Measurements from ENCODE around the gene MYO1E.
"Not testable (repeated sequence)": the region's sequence is repeated elsewhere in the genome, so short reads cannot be mapped to it uniquely, and the experiment has no call there.

Gene MYO1E

GRCh38 chr15:59396211-59396610 lies 23.5 kb upstream of the MYO1E start:
- no peak overlapping the region for H3K9ac ChIP-seq (ENCODE audit: insufficient read length)
- H3K27ac ChIP-seq, result no peak overlapping the region
- H3K9me3 ChIP-seq (ENCODE audit: low read depth, low read length), result no peaks in the 10 kb centered on the region
- TF ChIP-seq FOXP2 (optimal IDR thresholded peaks at IDR 0.05; ENCODE audit: control extremely low read depth, extremely low read length, insufficient read depth) (no peak), POLR2AphosphoS5 (IDR thresholded peaks at IDR 0.05; ENCODE audit: borderline replicate concordance, low read depth, low read length) (no peak)
- DNase-seq (ENCODE audit: low read depth, low spot score), result no peak
- no peak overlapping the region for H3K4me3 ChIP-seq
- H3K36me3 ChIP-seq (ENCODE audit: insufficient read depth, low read length), result no peaks in the 10 kb centered on the region

DNA sequence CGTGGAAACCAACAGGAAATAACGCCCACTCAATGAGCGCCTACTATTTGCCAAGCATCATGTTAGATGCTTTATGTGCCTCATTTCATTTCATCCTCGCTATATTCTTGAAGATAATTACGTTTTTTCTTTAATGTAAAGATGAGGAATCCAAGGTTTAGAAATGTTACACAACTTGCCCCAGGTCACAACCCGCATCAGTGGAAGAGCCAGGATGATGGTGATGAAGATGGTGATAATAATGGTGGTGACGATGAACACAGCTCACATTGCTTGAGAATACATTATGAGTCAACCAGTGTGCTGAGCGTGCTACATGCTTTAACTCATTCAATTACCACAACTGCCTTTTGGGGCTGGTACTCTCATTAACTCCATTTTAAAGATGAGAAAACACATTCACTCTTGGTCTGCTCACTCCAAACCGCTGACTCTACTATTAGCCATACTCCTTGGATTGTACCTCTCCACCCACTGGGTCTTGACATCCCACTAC lies 21.5 kb upstream of the MYO1E start:
- no peak overlapping the region for H3K27ac ChIP-seq
- H3K9me3 ChIP-seq (ENCODE audit: low read depth, low read length), result no peaks in the 10 kb centered on the region
- TF ChIP-seq FOXP2 (optimal IDR thresholded peaks at IDR 0.05; ENCODE audit: control extremely low read depth, extremely low read length, insufficient read depth) (no peak), EZH2 (IDR thresholded peaks at IDR 0.05) (no peak), POLR2AphosphoS5 (IDR thresholded peaks at IDR 0.05; ENCODE audit: borderline replicate concordance, low read depth, low read length) (no peak)
- H3K36me3 ChIP-seq (ENCODE audit: insufficient read depth, low read length), result no peaks in the 10 kb centered on the region
- no peak for DNase-seq (ENCODE audit: low read depth, low spot score)
- H3K4me3 ChIP-seq, result no peak overlapping the region
- H3K9ac ChIP-seq (ENCODE audit: insufficient read length), result no peak overlapping the region

GRCh38 chr15:59392299-59392698 lies 19.6 kb upstream of the MYO1E start:
- Histone ChIP-seq H3K36me3 (ENCODE audit: insufficient read depth, low read length) (no peaks in the 10 kb centered on the region), H3K4me3 (no peak overlapping the region), H3K27ac (no peak overlapping the region), H3K9ac (ENCODE audit: insufficient read length) (no peak overlapping the region), H3K9me3 (ENCODE audit: low read depth, low read length) (no peaks in the 10 kb centered on the region)
- no peak for TF ChIP-seq FOXP2 (optimal IDR thresholded peaks at IDR 0.05; ENCODE audit: control extremely low read depth, extremely low read length, insufficient read depth)
- TF ChIP-seq POLR2AphosphoS5 (IDR thresholded peaks at IDR 0.05; ENCODE audit: borderline replicate concordance, low read depth, low read length), result no peak
- no peak for TF ChIP-seq EZH2 (IDR thresholded peaks at IDR 0.05)
- no peak for DNase-seq (ENCODE audit: low read depth, low spot score)

GRCh38 chr15:59388670-59389069 lies 16.0 kb upstream of the MYO1E start:
- DNase-seq (ENCODE audit: low read depth, low spot score), result no peak
- Histone ChIP-seq H3K4me3 (no peak overlapping the region), H3K9ac (ENCODE audit: insufficient read length) (no peak overlapping the region), H3K27ac (no peak overlapping the region), H3K9me3 (ENCODE audit: low read depth, low read length) (no peaks in the 10 kb centered on the region), H3K36me3 (ENCODE audit: insufficient read depth, low read length) (no peaks in the 10 kb centered on the region)
- TF ChIP-seq EZH2 (IDR thresholded peaks at IDR 0.05) (no peak), POLR2AphosphoS5 (IDR thresholded peaks at IDR 0.05; ENCODE audit: borderline replicate concordance, low read depth, low read length) (no peak), FOXP2 (optimal IDR thresholded peaks at IDR 0.05; ENCODE audit: control extremely low read depth, extremely low read length, insufficient read depth) (no peak)

GRCh38 chr15:59387196-59387878 lies 14.7 kb upstream of the MYO1E start:
- not testable (repeated sequence) for DNase-seq (ENCODE audit: low read depth, low spot score); H3K9me3 ChIP-seq (ENCODE audit: low read depth, low read length); H3K36me3 ChIP-seq (ENCODE audit: insufficient read depth, low read length); H3K9ac ChIP-seq (ENCODE audit: insufficient read length); H3K27ac ChIP-seq; H3K4me3 ChIP-seq

GRCh38 chr15:59385171-59385570 lies 12.5 kb upstream of the MYO1E start:
- no peak overlapping the region for H3K27ac ChIP-seq
- TF ChIP-seq EZH2 (IDR thresholded peaks at IDR 0.05), result no peak
- no peak for TF ChIP-seq POLR2AphosphoS5 (IDR thresholded peaks at IDR 0.05; ENCODE audit: borderline replicate concordance, low read depth, low read length)
- no peak for TF ChIP-seq FOXP2 (optimal IDR thresholded peaks at IDR 0.05; ENCODE audit: control extremely low read depth, extremely low read length, insufficient read depth)
- H3K9me3 ChIP-seq (ENCODE audit: low read depth, low read length), result no peaks in the 10 kb centered on the region
- H3K36me3 ChIP-seq (ENCODE audit: insufficient read depth, low read length), result no peaks in the 10 kb centered on the region
- H3K4me3 ChIP-seq, result no peak overlapping the region
- no peak overlapping the region for H3K9ac ChIP-seq (ENCODE audit: insufficient read length)
- DNase-seq (ENCODE audit: low read depth, low spot score), result no peak

- no peak overlapping the region for H3K4me3 ChIP-seq
- H3K9me3 ChIP-seq (ENCODE audit: low read depth, low read length), result no peaks in the 10 kb centered on the region
- no peak for DNase-seq (ENCODE audit: low read depth, low spot score)
- no peaks in the 10 kb centered on the region for H3K36me3 ChIP-seq (ENCODE audit: insufficient read depth, low read length)
- H3K9ac ChIP-seq (ENCODE audit: insufficient read length), result no peak overlapping the region
- TF ChIP-seq POLR2AphosphoS5 (IDR thresholded peaks at IDR 0.05; ENCODE audit: borderline replicate concordance, low read depth, low read length) (no peak), FOXP2 (optimal IDR thresholded peaks at IDR 0.05; ENCODE audit: control extremely low read depth, extremely low read length, insufficient read depth) (no peak), EZH2 (IDR thresholded peaks at IDR 0.05) (no peak)
- no peak overlapping the region for H3K27ac ChIP-seq
Observed at GRCh38 chr15:59384507-59384906, 11.8 kb upstream of the MYO1E start.

DNA sequence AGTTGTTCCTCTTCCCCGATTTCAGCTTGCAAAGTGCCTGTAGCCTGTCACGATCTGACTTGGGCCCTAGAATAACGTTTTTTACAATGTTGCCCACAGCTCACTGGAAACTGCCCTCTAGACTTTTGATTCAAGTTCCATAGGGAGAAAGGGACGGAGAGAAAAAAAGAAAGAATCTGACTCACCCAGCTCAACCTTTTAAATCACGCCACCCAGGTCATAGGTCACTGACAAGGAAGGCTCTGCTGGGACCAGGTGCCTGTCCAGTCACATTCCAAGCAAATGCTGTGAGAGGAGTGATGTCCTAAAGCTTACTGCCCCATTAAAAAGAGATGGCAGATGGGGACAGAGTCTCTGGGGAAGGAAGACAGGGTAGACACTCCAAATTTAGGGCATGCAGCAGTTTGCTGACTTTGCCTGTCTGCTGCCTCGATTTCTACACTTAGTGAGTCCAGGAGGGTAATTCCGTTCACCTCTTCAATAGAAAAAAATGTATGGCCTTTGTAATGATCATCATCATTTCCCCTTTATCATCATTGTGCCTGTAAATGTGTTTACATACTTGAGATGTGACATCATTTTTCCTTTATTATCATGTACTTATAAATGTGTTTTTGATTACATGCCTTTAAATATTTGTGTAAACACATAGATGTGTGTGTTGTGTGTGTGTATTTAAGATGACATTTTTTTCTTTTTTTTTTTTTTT lies 8.4 kb upstream of the MYO1E start:
- Histone ChIP-seq H3K27ac (no peak overlapping the region), H3K9me3 (ENCODE audit: low read depth, low read length) (no peaks in the 10 kb centered on the region), H3K9ac (ENCODE audit: insufficient read length) (no peak overlapping the region), H3K36me3 (ENCODE audit: insufficient read depth, low read length) (no peaks in the 10 kb centered on the region), H3K4me3 (no peak overlapping the region)
- no peak for DNase-seq (ENCODE audit: low read depth, low spot score)
- TF ChIP-seq EZH2 (IDR thresholded peaks at IDR 0.05) (no peak), FOXP2 (optimal IDR thresholded peaks at IDR 0.05; ENCODE audit: control extremely low read depth, extremely low read length, insufficient read depth) (no peak), POLR2AphosphoS5 (IDR thresholded peaks at IDR 0.05; ENCODE audit: borderline replicate concordance, low read depth, low read length) (no peak)
